ENCODE data around the gene ZNF638. TPM values are rescaled to one million over a fixed set of nuclear protein-coding genes. Genes with fewer than 3 reads are reported as not detected.
A peak's percentile ranks its signal among the peaks of the same experiment; 100 is the strongest.

ZNF638 gene
- total RNA-seq, 2 experiments from 2014 or later: 65.5 to 68.2 TPM

GRCh38 chr2:71452565-71452964 lies 121.0 kb downstream of the ZNF638 start:
- Mint-ChIP-seq H3K4me1 (peaks cover 5% of the 10 kb centered on the region), H3K36me3 (peaks cover 1% of the 10 kb centered on the region), H3K27me3 (peaks cover 42% of the 10 kb centered on the region), H3K27ac (no peak overlapping the region), H3K9me3 (no peaks in the 10 kb centered on the region), H3K4me3 (no peak overlapping the region)
- peak; percentile 37 for DNase-seq

- peak; percentile 13 for DNase-seq
- H3K4me3 Mint-ChIP-seq: peak within 1 kb of the TSS; percentile 16
- peaks cover 44% of the 10 kb centered on the region for H3K27me3 Mint-ChIP-seq
- peaks cover 5% of the 10 kb centered on the region for H3K4me1 Mint-ChIP-seq
- no peaks in the 10 kb centered on the region for H3K9me3 Mint-ChIP-seq
- H3K27ac Mint-ChIP-seq: no peak within 1 kb of the TSS
- H3K36me3 Mint-ChIP-seq: peaks cover 1% of the 10 kb centered on the region
Measured at GRCh38 chr2:71453404-71454220, 122.0 kb downstream of the ZNF638 start, which contains the start of gene DYSF. Gene DYSF (plus strand): TSS chr2:71453561.

- H3K4me3 Mint-ChIP-seq: no peak overlapping the region
- DNase-seq: no peak
- no peaks in the 10 kb centered on the region for H3K9me3 Mint-ChIP-seq
- H3K27me3 Mint-ChIP-seq: peaks cover 44% of the 10 kb centered on the region
- H3K36me3 Mint-ChIP-seq: peaks cover 1% of the 10 kb centered on the region
- peaks cover 5% of the 10 kb centered on the region for H3K4me1 Mint-ChIP-seq
- H3K27ac Mint-ChIP-seq: no peak overlapping the region
Measured at GRCh38 chr2:71454221-71455010, 122.8 kb downstream of the ZNF638 start.

- H3K27ac Mint-ChIP-seq: no peak overlapping the region
- no peak overlapping the region for H3K4me3 Mint-ChIP-seq
Measured at GRCh38 chr2:71455011-71455740, 123.6 kb downstream of the ZNF638 start.

GRCh38 chr2:71455741-71456569 lies 124.4 kb downstream of the ZNF638 start:
- peaks cover 44% of the 10 kb centered on the region for H3K27me3 Mint-ChIP-seq
- no peak for DNase-seq
- H3K36me3 Mint-ChIP-seq: peaks cover 1% of the 10 kb centered on the region
- H3K27ac Mint-ChIP-seq: no peak overlapping the region
- H3K4me1 Mint-ChIP-seq: peaks cover 5% of the 10 kb centered on the region
- no peak overlapping the region for H3K4me3 Mint-ChIP-seq
- H3K9me3 Mint-ChIP-seq: no peaks in the 10 kb centered on the region

More at GRCh38 chr2:71455011-71455740, 123.6 kb downstream of the ZNF638 start:
- Mint-ChIP-seq H3K9me3 (no peaks in the 10 kb centered on the region), H3K36me3 (peaks cover 1% of the 10 kb centered on the region), H3K27me3 (peaks cover 44% of the 10 kb centered on the region), H3K4me1 (peaks cover 5% of the 10 kb centered on the region)
- DNase-seq: no peak

GRCh38 chr2:71456617-71457016 lies 125.0 kb downstream of the ZNF638 start:
- Mint-ChIP-seq H3K27me3 (peaks cover 44% of the 10 kb centered on the region), H3K4me1 (peaks cover 5% of the 10 kb centered on the region), H3K9me3 (no peaks in the 10 kb centered on the region), H3K4me3 (no peak overlapping the region), H3K27ac (no peak overlapping the region), H3K36me3 (peaks cover 1% of the 10 kb centered on the region)
- no peak for DNase-seq

- no peak overlapping the region for H3K4me3 Mint-ChIP-seq
Measured at GRCh38 chr2:71457123-71457915, 125.7 kb downstream of the ZNF638 start.

GRCh38 chr2:71457923-71458322 lies 126.3 kb downstream of the ZNF638 start:
- peaks cover 36% of the 10 kb centered on the region for H3K27me3 Mint-ChIP-seq
- H3K4me1 Mint-ChIP-seq: peaks cover 4% of the 10 kb centered on the region
- H3K9me3 Mint-ChIP-seq: no peaks in the 10 kb centered on the region
- no peak overlapping the region for H3K27ac Mint-ChIP-seq
- peaks cover 1% of the 10 kb centered on the region for H3K36me3 Mint-ChIP-seq
- DNase-seq: no peak
- H3K4me3 Mint-ChIP-seq: no peak overlapping the region

More at GRCh38 chr2:71457123-71457915, 125.7 kb downstream of the ZNF638 start:
- DNase-seq: no peak
- H3K36me3 Mint-ChIP-seq: peaks cover 1% of the 10 kb centered on the region
- no peak overlapping the region for H3K27ac Mint-ChIP-seq
- peaks cover 5% of the 10 kb centered on the region for H3K4me1 Mint-ChIP-seq
- H3K27me3 Mint-ChIP-seq: peaks cover 41% of the 10 kb centered on the region
- H3K9me3 Mint-ChIP-seq: no peaks in the 10 kb centered on the region

GRCh38 chr2:71458413-71459083 lies 127.0 kb downstream of the ZNF638 start:
- Mint-ChIP-seq H3K27me3 (peaks cover 30% of the 10 kb centered on the region), H3K27ac (no peak overlapping the region), H3K9me3 (no peaks in the 10 kb centered on the region), H3K36me3 (peaks cover 1% of the 10 kb centered on the region), H3K4me1 (no peaks in the 10 kb centered on the region), H3K4me3 (no peak overlapping the region)
- no peak for DNase-seq

- H3K9me3 Mint-ChIP-seq: no peaks in the 10 kb centered on the region
- H3K27me3 Mint-ChIP-seq: peaks cover 29% of the 10 kb centered on the region
- H3K4me3 Mint-ChIP-seq: no peak overlapping the region
- H3K4me1 Mint-ChIP-seq: no peaks in the 10 kb centered on the region
- DNase-seq: no peak
- H3K27ac Mint-ChIP-seq: no peak overlapping the region
- H3K36me3 Mint-ChIP-seq: peaks cover 1% of the 10 kb centered on the region
Measured at GRCh38 chr2:71459084-71459431, 127.5 kb downstream of the ZNF638 start.

GRCh38 chr2:71460056-71460455 lies 128.5 kb downstream of the ZNF638 start:
- H3K27ac Mint-ChIP-seq: no peak overlapping the region
- no peak overlapping the region for H3K4me3 Mint-ChIP-seq
- no peaks in the 10 kb centered on the region for H3K9me3 Mint-ChIP-seq
- no peaks in the 10 kb centered on the region for H3K4me1 Mint-ChIP-seq
- DNase-seq: no peak
- peaks cover 19% of the 10 kb centered on the region for H3K27me3 Mint-ChIP-seq
- peaks cover 1% of the 10 kb centered on the region for H3K36me3 Mint-ChIP-seq

- H3K9me3 Mint-ChIP-seq: no peaks in the 10 kb centered on the region
- no peak for DNase-seq
- no peak overlapping the region for H3K27ac Mint-ChIP-seq
- H3K4me1 Mint-ChIP-seq: no peaks in the 10 kb centered on the region
- no peak overlapping the region for H3K4me3 Mint-ChIP-seq
- H3K27me3 Mint-ChIP-seq: peaks cover 12% of the 10 kb centered on the region
- H3K36me3 Mint-ChIP-seq: peaks cover 1% of the 10 kb centered on the region
Measured at GRCh38 chr2:71460595-71461303, 129.2 kb downstream of the ZNF638 start.

- H3K27ac Mint-ChIP-seq: no peak overlapping the region
Measured at GRCh38 chr2:71461304-71461671, 129.7 kb downstream of the ZNF638 start.

More at GRCh38 chr2:71461304-71461671, 129.7 kb downstream of the ZNF638 start:
- peaks cover under 1% of the 10 kb centered on the region for H3K36me3 Mint-ChIP-seq
- no peak overlapping the region for H3K4me3 Mint-ChIP-seq
- H3K4me1 Mint-ChIP-seq: no peaks in the 10 kb centered on the region
- H3K27me3 Mint-ChIP-seq: peaks cover 6% of the 10 kb centered on the region
- no peak for DNase-seq
- no peaks in the 10 kb centered on the region for H3K9me3 Mint-ChIP-seq
